SK-N-DZ (cell line): ENCODE data around the gene UNC119.
"Not testable (repeated sequence)": the region's sequence is repeated elsewhere in the genome, so short reads cannot be mapped to it uniquely, and the experiment has no call there.

Experiments
- DNase-seq: peaks from one replicate; pipeline ENCODE4 v3.0.0-alpha.2; 2015; ENCODE audit warnings: low spot score

UNC119 gene

DNA sequence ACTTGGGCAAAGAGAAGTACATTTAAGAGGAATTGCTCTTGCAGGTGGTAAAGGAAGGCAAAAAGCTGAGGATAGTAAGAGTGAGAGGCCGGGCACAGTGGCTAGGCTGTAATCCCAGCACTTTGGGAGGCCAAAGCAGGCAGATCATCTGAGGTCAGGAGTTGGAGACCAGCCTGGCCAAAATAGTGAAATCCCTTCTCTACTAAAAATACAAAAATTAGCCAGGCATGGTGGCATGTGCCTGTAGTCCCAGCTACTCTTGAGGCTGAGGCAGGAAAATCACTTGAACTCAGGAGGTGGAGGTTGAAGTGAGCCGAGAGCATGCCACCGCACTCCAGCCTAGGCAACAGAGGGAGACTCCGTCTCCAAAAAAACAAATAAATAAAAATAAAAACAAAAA lies 30.1 kb downstream of the UNC119 start:
- DNase-seq: not testable (repeated sequence)

- DNase-seq: no peak
These were observed 30.9 kb downstream of the UNC119 start for GRCh38 chr17:28521311-28522085.

DNA sequence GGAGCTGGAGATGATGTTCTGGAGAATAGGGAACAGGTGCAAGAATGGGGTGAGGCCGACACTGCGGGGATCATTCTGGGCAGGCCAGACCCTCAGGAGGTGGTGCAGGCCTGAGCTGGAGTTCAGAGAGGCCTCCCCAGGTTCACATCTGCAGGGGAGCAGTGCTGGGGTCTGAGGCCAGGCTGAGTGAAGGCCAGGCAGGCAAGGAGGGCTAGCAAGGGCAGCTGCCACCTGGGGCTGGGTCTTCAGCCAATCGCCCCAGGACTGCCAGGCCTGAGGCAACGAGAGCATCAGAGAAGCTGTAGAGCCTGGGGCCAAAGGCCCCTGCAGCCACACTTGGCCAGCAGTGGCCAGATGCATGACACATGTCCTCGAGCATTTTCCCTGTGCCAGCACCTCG lies 31.7 kb downstream of the UNC119 start:
- no peak for DNase-seq

DNA sequence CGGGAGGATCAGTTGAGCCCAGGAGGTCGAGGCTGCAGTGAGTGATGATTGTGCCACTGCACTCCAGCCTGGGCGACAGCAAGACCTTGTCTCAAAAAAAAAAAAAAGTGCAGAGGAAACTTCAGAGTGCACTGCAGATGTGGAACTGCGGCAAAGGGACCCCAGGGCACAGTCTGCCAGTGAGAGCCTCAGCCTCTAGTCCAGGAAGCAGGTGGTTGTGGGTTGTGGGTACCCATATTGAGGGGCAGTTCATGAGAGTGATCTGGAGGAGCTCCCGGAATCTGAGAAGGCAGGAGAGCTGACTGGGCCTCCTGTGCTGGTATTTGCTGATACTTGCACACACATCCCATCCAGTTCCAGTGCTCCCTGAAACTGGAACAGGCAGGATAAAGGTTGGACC lies 33.2 kb downstream of the UNC119 start:
- no peak for DNase-seq

DNA sequence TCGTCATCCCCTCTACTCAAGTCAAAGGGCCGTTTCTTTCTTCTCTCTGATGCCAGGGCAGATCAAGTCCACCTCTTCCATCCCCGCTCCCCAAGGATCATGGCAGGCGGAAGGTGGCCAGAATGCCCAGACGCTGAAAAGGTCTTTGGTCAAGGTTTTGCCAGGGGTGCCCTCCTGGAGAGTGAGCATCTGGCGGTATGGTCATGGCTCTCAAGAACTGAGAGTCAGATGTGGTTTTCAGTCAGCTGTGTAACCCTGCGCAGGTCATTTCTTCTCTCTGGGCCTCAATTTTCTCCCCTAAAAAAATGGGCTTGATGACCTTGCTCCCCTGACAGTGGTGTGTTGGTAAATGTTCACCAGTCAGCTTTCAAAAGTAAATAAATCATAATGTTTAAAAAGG lies 33.8 kb downstream of the UNC119 start:
- no peak for DNase-seq

- no peak for DNase-seq
These were observed 34.3 kb downstream of the UNC119 start for GRCh38 chr17:28518132-28518531.

DNA sequence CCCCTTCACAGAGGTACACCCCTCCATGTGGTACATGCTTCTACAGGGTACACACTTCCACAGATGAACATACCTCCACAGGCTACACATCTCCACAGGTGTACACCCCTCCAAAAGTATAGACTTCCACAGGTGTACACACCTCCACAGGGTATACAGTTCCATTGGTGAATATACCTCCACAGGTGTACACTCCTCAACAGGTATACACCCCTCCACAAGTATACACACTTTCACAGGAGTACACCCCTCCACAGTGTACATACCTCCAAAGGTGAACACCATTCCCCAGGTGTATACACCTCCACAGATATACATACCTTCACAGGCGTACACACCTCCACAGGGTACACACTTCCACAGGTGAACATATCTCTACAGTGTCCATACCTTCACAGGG lies 36.9 kb downstream of the UNC119 start:
- DNase-seq: no peak

DNA sequence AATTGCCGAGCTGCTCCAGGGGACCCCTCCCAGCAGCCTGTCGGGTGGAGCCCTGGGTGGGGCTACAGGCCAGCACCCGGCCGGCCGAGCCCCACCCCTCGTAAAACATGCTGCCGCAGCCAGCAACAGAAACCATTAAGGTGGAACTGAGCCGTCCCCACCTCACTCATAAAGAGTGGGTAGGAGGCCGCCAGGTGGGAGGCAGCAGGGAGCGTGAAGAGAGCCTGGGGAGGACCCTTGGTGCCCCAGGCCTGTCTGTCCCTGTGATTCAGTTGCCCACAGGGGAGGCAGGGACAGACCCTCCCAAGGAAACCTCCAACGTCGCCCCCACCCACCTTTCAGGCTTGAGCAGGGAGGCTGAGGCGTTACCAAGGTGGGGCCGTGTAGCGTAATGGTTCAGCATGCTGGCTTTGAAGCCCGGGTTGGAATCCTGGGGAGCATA lies 37.8 kb downstream of the UNC119 start:
- DNase-seq: no peak

DNA sequence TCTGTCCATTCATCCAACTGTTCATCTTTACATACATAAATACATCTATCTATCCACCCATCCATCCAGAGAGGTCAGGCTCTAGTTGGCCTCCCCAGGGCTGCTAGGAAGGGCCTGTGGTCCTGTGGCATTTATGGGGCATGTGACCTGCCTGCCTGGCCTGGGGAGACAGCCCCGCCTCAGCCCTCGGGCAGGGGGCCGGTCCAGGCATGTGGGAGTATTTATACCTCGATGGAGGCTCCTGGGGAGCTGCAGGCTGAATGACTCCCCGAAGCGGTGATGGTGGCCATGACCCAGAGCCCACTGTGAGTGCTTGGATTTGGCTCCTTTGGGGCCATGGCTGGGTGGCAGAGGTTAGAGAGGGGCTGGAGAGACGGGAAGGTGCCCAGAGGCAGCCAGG lies 38.9 kb downstream of the UNC119 start:
- no peak for DNase-seq

- DNase-seq: no peak
These were observed 40.5 kb downstream of the UNC119 start for GRCh38 chr17:28511858-28512461.

DNA sequence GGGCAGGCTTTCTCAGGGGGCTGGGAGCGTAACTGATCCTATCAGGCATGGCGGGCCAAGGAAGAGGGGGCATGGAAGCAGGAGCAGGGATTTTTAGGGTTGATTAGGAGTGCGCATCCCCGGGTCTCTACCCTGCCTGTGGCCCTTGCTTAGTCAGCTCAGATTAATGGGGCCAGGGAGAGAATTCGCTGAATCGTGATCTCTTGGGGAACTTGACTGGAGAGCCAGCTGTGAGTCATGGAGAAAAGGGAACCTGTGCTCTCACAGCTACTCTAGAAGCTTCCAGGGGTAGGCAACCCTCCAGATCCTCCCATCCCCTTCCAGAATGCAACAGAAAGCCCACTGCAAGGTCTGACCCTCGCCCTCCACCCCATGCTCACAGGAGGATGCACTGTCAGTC lies 42.6 kb downstream of the UNC119 start:
- DNase-seq: no peak

DNA sequence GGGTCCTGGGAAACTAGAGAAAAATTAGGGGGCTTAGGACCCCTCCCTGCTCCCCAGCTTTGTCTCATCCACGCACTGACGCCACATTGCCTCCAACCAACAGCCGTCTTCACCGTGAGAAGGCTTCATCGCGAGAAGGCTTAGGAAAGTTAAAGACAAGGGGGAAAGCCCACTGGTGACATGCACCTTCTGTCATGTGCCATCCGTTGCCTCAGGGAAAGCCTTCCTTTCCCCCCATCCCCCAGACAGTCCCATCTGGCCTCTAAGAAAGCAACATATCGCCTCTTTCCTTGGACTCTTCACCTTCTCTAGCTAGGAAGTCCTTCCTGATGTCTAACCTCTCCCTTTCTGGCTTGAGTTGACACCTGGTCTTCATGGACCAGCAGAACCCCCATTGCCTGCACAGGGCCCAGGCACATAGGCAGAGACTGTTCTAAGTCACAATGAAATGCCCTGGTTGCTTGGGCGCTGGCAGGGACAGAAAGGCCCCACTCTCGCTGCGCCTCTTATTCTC lies 44.2 kb downstream of the UNC119 start:
- DNase-seq: no peak

DNA sequence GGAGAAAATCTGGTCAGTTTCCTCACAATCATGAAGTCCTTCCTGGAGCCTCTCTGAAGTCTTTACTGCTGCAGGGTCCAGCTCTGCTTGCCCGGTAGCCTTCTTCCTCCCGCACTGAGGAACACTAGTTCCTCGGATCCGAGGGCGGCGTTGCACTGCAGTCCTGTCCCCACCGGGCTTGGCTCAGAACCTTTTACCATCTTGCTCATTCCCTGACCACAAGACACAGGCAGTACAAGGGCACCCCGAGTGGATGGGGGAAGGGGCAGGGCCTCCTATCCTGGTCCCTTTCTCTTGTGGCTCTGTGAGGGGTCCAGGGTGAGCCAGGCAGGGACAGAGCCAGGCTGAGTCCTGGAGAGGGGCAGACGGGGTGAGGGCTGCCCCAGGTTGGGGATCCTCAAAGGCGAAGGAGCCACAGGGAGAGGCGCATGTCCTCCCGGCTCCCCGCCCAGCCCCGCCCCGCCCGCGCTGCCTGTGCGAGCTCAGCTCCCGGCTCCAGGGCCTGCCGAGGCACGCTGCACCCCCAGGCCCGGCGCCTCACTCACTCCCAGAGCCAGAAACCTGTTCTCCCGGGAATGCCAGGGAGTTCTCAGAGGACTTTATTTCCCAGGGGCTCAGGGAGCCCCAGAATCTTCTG lies 44.7 kb downstream of the UNC119 start:
- no peak for DNase-seq

GRCh38 chr17:28506763-28507487 lies 45.5 kb downstream of the UNC119 start:
- DNase-seq: no peak

DNA sequence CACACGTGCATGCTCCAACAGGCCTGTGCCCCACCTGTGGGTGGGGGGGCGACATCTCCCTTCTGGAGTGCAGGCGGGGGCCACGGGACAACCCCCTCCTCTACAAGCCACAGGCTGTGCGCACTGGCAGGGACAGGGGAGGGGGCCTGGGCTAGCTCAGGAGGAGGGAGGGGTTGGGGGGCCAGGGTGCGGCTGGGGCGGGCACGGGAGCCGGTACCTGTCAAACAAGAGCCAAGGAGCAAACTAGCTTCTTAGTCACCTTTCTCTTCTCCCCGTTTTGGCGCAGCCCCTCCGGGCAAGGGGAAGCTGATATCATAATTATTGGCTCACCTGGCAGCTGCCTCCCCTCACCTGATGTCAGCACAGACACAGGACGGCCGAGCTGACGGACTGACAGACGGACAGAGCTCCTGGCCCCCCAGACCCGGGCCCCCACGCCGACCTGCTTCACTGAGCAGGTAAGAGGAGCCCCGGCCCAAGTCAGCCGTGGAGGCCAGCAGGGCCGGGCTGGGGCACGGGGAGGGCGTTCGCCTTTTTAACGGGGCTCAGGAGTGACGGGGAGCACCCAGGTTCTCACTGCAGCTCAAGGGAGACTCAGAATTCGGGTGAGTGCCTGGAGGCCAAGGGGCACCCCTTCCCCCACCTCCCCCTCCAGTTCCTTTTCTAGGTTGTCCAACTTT lies 46.3 kb downstream of the UNC119 start, which contains the start of gene FOXN1:
TSS of gene FOXN1 (plus strand) at position 363 of the 680 bp plus-strand sequence. CDS start 17,622 bp downstream, outside the sequence.
- no peak for DNase-seq

DNA sequence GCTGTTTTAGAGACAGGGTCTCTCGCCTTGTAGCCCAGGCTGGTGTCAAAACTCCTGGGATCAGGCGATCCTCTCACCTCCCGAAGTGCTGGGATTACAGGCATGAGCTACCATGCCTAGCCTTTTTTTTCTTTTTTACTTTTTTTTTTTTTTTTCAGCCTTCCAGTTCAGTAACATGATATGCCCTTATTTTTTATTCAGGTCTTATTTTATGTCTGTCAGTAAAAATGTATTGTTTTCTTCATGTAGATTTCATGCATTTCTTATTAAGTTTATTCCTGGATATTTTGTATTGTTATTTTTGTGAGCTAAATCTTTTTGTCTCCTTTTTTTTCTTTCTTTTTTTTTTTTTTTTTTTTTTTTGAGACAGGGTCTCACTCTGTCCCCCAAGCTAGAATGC lies 49.0 kb downstream of the UNC119 start:
- no peak for DNase-seq

DNA sequence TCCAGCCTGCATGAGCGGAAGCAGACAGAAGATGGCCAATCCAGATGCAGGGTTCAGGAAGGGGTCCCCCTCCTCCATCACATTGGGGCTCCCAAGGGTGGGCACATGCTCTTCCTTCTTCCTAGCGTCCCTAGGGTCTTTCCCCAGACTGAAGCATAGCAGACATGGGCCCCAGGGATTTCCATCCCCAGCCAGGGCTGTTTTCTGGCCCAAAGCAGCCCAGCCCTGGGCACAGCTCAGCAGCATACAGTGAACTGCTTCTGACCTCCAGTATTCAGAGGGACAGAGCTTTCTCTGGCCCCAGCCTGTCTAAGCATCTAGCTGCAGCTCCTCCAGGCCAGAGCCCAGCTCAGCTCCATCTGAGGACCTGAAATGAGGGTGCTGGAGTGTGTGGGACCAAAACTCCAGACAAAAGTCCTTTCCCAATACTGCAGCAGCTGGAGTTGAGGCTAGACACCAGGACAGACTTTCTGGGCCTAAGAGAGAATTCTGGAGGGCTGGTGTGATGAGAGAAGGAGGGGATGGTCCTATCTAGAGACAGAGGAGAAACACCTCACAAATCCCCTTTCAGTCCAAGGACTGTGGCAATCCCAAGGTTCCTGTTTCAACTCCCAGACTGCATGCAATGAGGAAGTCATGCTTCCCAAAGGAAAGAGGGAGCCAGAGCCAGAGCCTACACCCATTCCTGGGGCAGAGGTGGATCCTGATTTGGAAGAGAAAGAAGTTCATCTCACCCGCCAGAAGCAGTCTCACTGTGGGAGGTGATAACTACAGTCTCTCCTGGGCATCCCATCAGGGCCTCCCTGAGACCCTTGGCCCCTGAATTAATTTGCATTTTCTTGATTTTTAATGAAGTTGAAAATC lies 50.8 kb downstream of the UNC119 start:
- no peak for DNase-seq

GRCh38 chr17:28500712-28501379 lies 51.6 kb downstream of the UNC119 start:
- DNase-seq: peak; percentile 79

- no peak for DNase-seq
These were observed 52.6 kb downstream of the UNC119 start for GRCh38 chr17:28499684-28500357.
